GM12873 (cell line): Measurements from ENCODE around the gene PITHD1.

Experiments
- TF ChIP-seq, protein P1 (sequence below): IDR thresholded peaks from 2 replicates; pipeline ENCODE4 v1.5.1; 2012; ENCODE audit warnings: low read depth, mild to moderate bottlenecking, moderate library complexity, low read length, control low read depth; ENCODE audit not compliant: insufficient read depth; ENCODE audit errors: missing control alignments

Gene PITHD1, protein sequence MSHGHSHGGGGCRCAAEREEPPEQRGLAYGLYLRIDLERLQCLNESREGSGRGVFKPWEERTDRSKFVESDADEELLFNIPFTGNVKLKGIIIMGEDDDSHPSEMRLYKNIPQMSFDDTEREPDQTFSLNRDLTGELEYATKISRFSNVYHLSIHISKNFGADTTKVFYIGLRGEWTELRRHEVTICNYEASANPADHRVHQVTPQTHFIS

DNA sequence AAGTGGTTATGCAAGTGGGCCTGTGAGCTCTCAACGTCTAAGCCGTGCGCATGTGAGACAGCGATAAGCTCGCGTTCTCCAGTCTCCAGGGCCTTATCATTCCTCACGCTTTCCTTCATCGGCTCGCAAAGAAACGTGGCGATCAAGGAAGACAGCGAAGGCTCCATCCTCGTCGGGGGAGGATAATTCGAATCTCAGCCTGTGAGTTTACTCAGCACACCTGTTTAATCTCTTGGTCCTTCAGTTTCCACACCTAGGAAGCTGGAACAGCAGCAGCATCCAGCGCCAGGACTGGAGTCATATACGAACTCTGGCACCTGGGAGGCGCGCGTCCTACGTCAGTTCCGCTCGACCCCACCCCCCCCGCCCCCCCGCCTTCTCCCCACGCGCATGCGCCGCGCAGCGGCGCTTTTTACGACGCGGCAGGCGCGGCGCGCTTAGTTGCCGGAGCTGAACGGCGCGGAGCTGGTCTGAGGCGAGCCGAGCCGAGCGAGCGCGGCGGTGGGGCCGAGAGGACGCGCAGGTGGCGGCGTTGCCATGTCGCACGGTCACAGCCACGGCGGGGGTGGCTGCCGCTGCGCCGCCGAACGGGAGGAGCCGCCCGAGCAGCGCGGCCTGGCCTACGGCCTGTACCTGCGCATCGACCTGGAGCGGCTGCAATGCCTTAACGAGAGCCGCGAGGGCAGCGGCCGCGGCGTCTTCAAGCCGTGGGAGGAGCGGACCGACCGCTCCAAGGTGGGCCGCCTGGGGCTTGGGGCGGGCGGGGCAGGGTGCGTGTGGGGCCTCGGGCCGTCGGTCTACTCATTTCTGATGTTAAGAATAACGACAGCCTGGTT, at the start of gene PITHD1:
TSS of gene PITHD1 (plus strand) at position 440 of the 836 bp plus-strand sequence. CDS start at position 538, 98 bp downstream.
- TF ChIP-seq, protein P1, sequence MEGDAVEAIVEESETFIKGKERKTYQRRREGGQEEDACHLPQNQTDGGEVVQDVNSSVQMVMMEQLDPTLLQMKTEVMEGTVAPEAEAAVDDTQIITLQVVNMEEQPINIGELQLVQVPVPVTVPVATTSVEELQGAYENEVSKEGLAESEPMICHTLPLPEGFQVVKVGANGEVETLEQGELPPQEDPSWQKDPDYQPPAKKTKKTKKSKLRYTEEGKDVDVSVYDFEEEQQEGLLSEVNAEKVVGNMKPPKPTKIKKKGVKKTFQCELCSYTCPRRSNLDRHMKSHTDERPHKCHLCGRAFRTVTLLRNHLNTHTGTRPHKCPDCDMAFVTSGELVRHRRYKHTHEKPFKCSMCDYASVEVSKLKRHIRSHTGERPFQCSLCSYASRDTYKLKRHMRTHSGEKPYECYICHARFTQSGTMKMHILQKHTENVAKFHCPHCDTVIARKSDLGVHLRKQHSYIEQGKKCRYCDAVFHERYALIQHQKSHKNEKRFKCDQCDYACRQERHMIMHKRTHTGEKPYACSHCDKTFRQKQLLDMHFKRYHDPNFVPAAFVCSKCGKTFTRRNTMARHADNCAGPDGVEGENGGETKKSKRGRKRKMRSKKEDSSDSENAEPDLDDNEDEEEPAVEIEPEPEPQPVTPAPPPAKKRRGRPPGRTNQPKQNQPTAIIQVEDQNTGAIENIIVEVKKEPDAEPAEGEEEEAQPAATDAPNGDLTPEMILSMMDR, result no peak

DNA sequence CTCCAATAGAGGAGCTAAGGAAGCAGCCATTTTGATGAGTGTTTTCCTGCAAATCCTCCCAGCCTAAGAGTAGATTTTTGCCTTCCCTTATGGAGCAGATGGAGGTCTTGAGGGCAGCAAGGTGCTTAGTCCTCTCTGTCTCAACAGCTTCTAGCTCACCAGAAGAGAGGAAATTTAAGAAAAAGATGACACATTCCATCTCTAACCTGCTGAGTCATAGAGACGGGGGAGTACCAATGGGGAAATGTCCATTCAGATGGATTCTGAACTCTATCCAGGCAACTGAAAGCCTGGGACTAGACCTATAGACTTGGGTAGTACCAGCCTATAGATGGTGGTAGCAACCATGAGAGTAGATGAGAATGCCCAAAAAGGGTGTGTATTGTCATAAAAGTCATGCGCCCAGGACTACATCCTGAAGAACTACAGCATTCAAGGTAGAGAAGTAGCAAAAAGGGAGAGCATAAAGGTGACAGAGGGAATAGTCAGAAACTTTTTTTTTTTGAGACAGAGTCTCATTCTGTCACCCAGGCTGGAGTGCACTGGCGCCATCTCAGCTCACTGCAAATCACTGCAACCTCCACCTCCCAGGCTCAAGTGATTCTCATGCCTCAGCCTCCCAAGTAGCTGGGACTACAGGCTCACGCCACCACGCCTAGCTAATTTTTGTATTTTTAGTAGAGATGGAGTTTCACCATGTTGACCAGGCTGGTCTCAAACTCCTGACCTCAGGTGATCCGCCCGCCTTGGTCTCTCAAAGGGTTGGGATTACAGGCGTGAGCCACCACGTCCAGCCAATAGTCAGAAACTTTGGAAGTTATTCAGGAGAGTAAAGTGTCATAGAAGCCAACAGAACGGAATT, 45.6 kb upstream of the PITHD1 start:
- TF ChIP-seq, protein P1, result no peak

DNA sequence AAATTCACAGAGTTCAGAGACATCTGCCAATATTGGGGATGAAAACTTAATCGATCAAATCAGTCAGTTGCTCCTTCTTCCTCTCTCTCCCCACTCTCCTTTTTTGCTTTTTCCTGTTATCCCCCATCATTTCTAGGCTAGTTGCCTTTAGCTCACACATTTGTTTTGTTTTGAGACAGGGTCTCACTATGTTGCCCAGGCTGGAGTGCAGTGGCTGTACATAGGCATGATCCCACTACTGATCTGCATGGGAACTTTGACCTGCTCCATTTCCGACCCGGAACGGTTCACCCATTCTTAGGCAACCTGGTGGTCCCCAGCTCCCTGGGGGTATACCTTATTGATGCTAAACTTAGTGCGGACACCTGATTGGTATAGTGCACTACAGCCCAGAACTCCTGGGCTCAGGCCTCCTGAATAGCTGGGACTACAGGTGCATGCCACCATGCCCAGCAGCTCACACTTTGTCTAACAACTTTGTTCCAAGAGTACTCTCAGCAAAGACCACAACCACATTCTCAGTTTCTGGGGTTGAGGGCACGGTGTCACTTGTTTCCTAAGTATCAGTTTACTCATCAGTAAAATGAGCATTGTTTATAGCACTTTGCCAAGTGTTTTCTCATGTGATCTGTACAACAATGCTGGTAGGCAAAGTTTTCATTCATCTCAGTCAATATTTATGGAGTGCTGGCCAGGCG, 41.6 kb upstream of the PITHD1 start:
- TF ChIP-seq, protein P1, result no peak

DNA sequence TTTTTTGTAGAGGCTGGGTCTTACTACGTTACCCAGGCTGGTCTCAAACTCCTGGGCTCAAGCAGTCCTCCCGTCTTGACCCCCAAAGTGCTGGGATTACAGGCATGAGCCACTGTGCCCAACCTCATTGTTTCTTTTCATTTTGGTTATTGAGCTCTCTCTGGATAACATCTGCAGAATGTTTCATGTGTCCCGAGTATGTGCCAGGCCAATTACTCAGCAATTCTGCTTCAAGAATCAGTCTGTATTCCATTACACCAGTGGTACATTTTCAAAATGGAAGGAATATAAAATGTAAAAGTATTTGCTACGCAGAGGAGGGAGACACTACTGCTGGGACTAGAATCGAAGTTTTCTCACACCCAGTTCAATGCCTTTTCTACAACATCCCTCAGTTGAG, 36.6 kb upstream of the PITHD1 start:
- TF ChIP-seq, protein P1, result no peak

DNA sequence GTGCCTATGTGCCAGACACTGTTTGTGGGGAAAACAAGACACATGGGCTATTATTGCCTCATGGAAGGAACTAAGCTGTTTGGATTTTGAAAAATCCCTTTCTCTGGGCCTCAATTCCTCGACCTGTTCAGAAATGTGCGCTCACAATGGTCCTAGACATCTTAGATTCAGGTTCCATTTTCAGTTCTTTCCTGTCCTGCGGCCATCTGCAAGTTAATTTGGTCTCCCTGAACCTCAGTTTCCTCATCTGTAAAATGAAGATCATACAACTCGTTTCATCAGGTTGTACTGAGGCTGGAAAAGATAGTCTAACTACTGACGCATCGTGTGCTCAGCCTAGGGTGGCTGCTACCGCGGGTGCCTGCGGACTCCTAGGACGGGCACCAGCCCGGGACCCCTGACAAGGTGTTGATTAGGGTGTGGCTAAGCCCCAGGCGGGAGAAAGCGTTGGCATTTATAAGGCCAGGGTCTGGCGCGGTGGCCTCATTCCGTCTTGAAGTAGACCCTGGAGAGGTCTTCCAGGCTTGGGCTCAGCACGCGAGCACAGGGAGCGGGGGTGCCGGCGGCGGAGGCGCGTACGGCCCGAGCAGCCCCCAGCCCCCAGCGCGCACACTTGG, 35.4 kb upstream of the PITHD1 start:
- TF ChIP-seq, protein P1, result no peak

DNA sequence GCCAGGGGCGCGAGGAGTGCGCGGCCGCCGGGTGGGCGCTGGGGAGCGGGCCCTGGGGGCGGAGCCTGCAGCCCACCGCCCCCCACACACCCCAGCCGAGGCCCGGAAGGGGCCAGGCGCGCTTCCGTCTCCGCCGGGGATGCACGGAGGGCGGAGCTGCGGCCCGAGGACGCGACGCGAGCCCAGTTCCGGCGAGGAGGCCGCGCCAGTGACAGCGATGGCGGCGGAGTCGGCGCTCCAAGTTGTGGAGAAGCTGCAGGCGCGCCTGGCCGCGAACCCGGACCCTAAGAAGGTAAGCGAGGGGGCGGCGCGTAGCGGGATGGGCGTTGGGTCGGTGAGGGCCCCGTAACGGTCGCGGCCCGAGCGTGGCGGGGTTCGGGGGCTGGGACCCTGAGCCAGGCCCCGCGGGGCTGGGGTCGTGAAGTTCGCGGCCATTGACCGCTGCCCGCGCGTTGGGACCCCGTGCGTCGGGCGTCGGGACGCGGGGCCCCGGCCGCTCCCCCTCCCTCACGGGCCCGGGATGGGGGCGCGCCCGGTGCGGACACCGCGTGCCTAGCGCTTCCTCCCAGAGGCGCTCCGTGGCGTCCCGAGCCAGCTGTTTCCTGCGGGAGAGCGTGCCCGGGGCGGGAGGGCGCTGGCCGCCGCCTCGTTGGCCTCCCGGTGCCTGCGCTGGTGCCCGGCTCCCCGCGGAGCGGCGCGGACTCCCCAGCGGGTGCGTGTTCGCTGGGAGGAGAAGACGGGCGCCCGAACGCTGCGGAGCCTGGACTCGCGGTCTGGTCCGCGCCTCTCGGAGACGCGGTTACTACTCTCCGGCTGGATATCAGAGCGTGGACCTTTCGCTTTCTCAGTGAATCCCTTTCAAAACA, 34.7 kb upstream of the PITHD1 start, which contains the start of gene ELOA:
TSS of gene ELOA (plus strand) at position 185 of the 866 bp plus-strand sequence. CDS start at position 218, 33 bp downstream.
- TF ChIP-seq, protein P1, result no peak
